ENCODE results near the gene SELENOW.
"Not testable (repeated sequence)": the region's sequence is repeated elsewhere in the genome, so short reads cannot be mapped to it uniquely, and the experiment has no call there.

Gene SELENOW

DNA sequence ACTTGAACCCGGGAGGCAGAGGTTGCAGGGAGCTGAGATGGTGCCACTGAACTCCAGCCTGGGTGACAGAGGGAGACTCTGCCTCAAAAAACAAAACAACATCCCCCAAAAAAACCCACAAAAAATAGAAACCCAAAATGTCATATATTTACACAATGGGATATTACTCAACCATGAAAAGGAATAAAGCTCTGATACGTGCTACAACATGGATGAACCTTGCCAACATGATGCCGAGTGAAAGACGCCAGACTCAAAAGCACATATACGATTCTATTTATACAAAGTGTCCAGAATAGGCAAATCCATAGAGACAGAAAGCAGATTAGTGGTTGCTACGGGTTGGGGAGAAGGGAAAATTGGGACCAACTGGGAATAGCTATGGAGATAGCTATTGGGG, 27.9 kb downstream of the SELENOW start:
- DNase-seq (ENCODE audit: low read depth) = no peak
- no peak overlapping the region for H3K4me3 ChIP-seq (ENCODE audit: control insufficient read depth, low read depth, low read length)
- TF ChIP-seq, protein P1, sequence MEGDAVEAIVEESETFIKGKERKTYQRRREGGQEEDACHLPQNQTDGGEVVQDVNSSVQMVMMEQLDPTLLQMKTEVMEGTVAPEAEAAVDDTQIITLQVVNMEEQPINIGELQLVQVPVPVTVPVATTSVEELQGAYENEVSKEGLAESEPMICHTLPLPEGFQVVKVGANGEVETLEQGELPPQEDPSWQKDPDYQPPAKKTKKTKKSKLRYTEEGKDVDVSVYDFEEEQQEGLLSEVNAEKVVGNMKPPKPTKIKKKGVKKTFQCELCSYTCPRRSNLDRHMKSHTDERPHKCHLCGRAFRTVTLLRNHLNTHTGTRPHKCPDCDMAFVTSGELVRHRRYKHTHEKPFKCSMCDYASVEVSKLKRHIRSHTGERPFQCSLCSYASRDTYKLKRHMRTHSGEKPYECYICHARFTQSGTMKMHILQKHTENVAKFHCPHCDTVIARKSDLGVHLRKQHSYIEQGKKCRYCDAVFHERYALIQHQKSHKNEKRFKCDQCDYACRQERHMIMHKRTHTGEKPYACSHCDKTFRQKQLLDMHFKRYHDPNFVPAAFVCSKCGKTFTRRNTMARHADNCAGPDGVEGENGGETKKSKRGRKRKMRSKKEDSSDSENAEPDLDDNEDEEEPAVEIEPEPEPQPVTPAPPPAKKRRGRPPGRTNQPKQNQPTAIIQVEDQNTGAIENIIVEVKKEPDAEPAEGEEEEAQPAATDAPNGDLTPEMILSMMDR (conservative IDR thresholded peaks at IDR 0.05; ENCODE audit: control insufficient read depth, insufficient read depth, low read depth, low read length) = no peak

DNA sequence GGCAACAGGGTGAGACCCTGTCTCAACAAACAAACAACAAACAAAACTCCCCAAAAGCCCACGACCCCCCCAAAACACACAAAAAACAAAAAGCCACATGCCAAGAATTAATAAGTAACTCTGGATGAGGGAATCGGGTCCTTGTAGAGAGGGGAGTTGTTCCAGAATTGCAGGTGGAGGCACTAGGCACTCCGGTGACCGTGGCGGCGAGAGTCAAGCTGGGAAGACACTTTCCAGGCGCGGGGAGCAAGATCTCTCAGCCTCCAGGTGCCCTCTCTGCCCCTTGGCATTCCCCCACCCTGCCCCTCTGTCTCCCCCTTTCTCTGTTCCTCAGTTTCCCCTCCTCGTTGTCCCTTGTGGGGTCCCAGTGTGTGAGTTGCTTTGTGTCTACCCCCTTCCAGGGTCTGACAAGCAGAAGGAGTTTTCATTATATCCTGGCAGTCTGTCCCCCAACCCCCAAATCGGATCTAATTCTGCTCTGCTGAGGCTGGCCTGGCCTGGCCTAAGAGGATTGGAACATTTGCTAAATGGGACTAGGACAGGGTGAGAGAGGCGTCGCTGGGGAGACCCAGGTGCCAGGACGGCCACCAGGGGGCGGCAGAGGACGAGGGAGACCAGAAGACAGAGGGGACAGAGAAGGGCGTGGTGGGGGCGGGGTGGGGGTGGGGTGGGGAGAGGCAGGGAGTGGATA, 34.9 kb downstream of the SELENOW start:
- peak; percentile 54 for DNase-seq (ENCODE audit: low read depth)
- H3K4me3 ChIP-seq (ENCODE audit: control insufficient read depth, low read depth, low read length) = no peak overlapping the region
- TF ChIP-seq, protein P1 (conservative IDR thresholded peaks at IDR 0.05; ENCODE audit: control insufficient read depth, insufficient read depth, low read depth, low read length) = peak; percentile 55

DNA sequence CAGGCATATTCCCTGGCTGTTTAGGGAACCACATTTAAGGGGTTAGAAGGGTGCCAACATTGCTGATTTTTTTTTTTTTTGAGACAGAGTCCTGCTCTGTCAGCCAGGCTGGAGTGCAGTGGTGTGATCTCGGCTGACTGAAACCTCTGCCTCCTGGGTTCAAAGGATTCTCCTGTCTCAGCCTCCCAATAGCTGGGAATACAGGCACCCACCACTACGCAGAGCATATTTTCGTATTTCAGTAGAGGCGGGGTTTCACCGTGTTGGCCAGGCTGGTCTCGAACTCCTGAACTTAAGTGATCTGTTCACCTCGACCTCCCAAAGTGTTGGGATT, 35.5 kb downstream of the SELENOW start:
- no peak for DNase-seq (ENCODE audit: low read depth)
- TF ChIP-seq, protein P1 (conservative IDR thresholded peaks at IDR 0.05; ENCODE audit: control insufficient read depth, insufficient read depth, low read depth, low read length) = no peak
- H3K4me3 ChIP-seq (ENCODE audit: control insufficient read depth, low read depth, low read length) = no peak overlapping the region

DNA sequence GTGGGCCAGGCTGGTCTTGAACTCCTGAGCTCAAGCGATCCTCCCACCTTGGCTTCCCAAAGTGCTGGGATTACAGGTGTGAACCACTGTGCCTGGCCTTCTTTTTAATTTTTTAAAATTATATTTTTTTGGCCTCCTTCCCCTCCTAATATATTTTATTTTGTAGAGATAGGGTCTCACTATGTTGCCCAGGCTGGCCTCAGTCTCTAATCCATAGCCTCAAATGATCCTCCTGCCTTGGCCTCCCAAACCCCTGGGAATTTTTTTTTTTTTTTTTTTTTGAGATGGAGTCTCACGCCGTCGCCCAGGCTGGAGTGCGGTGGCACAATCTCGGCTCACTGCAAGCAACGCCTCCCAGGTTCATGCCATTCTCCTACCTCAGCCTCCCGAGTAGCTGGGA, 37.8 kb downstream of the SELENOW start:
- not testable (repeated sequence) for DNase-seq (ENCODE audit: low read depth); H3K4me3 ChIP-seq (ENCODE audit: control insufficient read depth, low read depth, low read length)

DNA sequence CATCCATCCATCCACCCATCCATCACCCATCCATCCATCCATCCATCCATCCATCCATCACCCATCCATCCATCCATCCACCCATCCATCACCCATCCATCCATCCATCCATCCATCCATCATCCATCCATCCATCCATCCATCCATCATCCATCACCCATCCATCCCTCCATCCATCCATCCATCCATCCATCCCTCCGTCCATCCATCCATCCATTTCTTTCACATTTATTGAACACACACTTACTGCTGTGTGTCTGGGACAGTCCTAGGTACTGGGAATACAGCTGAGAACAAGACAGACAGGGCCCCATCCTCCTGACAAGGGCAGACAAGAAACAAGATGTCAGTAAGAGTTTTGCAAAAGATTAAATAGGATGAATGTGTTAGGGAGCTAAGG, 39.7 kb downstream of the SELENOW start:
- H3K4me3 ChIP-seq (ENCODE audit: control insufficient read depth, low read depth, low read length); DNase-seq (ENCODE audit: low read depth): not testable (repeated sequence)

DNA sequence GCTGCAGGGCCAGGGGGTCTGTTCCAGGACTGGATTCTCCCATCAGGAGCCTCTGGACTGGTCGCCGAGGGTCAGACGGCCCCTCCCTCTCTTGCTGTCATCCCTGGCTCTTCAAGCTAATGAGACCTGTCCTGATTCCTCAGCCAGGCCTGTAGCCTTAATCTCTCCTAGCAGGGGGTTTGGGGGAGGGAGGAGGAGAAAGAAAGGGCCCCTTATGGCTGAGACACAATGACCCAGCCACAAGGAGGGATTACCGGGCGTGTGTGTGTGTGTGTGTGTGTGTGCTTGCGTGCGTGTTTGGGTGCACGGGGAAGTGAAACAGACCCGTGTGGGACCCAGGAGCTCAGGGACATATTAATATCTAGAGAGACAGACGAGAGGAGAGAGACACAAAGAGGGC, 41.4 kb downstream of the SELENOW start:
- DNase-seq (ENCODE audit: low read depth) = no peak
- TF ChIP-seq, protein P1 (conservative IDR thresholded peaks at IDR 0.05; ENCODE audit: control insufficient read depth, insufficient read depth, low read depth, low read length) = no peak
- no peak overlapping the region for H3K4me3 ChIP-seq (ENCODE audit: control insufficient read depth, low read depth, low read length)

DNA sequence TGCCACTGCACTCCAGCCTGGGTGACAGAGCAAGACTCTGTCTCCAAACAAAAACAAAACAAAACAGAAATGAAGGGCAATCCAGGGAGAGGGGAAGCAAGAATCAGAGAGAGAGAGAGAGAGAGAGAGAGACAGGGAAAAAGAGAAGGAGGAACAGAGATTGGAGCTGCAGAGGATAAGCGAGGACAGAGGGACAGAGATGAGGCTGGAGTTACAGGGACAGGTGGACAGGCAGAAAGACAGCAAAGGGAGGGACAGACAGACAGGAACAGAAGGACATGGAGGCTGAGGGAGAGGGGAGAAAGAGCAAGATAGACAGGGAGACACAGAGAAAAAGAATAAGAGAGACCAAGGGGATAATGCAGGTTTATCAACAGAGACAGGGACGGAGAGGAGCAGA, 41.9 kb downstream of the SELENOW start:
- no peak for DNase-seq (ENCODE audit: low read depth)
- H3K4me3 ChIP-seq (ENCODE audit: control insufficient read depth, low read depth, low read length) = no peak overlapping the region
- TF ChIP-seq, protein P1 (conservative IDR thresholded peaks at IDR 0.05; ENCODE audit: control insufficient read depth, insufficient read depth, low read depth, low read length) = no peak

DNA sequence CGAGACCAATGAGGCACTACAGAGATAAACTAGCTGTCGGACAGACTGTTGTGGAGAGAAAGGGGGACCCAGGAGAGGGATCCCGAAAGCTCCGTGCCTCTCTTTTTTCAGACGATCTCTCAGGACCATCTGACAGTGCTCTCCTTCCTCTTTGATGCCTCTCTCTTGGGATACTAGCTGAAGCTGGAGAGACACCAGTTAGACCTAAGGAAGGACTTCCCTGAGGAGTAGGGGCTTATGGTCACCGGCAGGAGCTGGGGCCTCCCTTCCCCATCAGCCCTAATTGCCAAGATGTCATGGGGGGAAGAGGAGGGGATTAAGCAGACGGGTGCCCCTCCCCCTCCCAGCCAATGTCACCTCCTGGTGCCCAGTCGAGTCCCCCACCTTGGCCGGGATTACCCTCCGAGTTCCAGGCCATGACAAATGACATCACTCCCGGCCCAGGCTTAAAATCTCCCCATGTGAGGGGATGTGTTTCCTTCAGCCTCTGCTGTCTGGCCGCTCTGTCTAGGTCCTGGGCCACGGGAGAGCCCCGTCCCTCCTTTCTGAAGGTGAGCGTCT, 43.0 kb downstream of the SELENOW start, which contains the start of gene CRX:
Gene CRX (plus strand): TSS at position 478 of the 561 bp plus-strand sequence. CDS start 12,507 bp downstream, outside the sequence.
- TF ChIP-seq, protein P1 (conservative IDR thresholded peaks at IDR 0.05; ENCODE audit: control insufficient read depth, insufficient read depth, low read depth, low read length) = no peak
- no peak within 1 kb of the TSS for H3K4me3 ChIP-seq (ENCODE audit: control insufficient read depth, low read depth, low read length)
- no peak for DNase-seq (ENCODE audit: low read depth)

All from fibroblast of mammary gland (primary cell).